Muscle layer of duodenum (tissue), 2 donors: ENCODE data around the gene KIF13A.
"Not testable (repeated sequence)": the region's sequence is repeated elsewhere in the genome, so short reads cannot be mapped to it uniquely, and the experiment has no call there.

Experiments
- H3K27ac ChIP-seq: one replicate; pipeline ENCODE4 v1.7.0; 2013; ENCODE audit warnings: mild to moderate bottlenecking, low read length
- H3K27me3 ChIP-seq: one replicate; pipeline ENCODE4 v1.7.0; 2013; ENCODE audit warnings: low read depth, mild to moderate bottlenecking, control low read depth, low read length
- H3K36me3 ChIP-seq, 2 donors: one replicate each; pipeline ENCODE4 v1.7.0; 2013; ENCODE audit warnings: low read length in 2 of 2, control low read depth in 1 of 2, mild to moderate bottlenecking in 1 of 2; ENCODE audit not compliant: insufficient read depth in 2 of 2, control insufficient read depth in 1 of 2
- H3K4me1 ChIP-seq, 2 donors: one replicate each; pipeline ENCODE4 v1.7.0; 2013; ENCODE audit warnings: low read length in 2 of 2, mild to moderate bottlenecking in 2 of 2, control low read depth in 1 of 2, moderate library complexity in 1 of 2; ENCODE audit not compliant: insufficient read depth in 2 of 2, control insufficient read depth in 1 of 2
- H3K4me3 ChIP-seq, 2 donors: one replicate each; pipeline ENCODE4 v1.7.0; 2013; ENCODE audit warnings: low read length in 2 of 2, low read depth in 1 of 2, mild to moderate bottlenecking in 1 of 2
- H3K9me3 ChIP-seq, 2 donors: one replicate each; pipeline ENCODE4 v1.7.0; 2013; ENCODE audit warnings: low read length in 2 of 2, control low read depth in 1 of 2, mild to moderate bottlenecking in 1 of 2; ENCODE audit not compliant: control insufficient read depth in 1 of 2
- donor health status: healthy.

Gene KIF13A

GRCh38 chr6:17892097-17892686, 95.2 kb downstream of the KIF13A start:
- Histone ChIP-seq H3K4me1 (peaks cover 0 to under 1% of the 10 kb centered on the region in 2 donors), H3K27me3 (no peaks in the 10 kb centered on the region), H3K9me3 (peaks cover 14% of the 10 kb centered on the region in 2 donors), H3K4me3 (no peak overlapping the region), H3K36me3 (peaks cover 11 to 24% of the 10 kb centered on the region in 2 donors), H3K27ac (no peak overlapping the region)

GRCh38 chr6:17890309-17890708, 97.1 kb downstream of the KIF13A start:
- no peak overlapping the region for H3K4me3 ChIP-seq
- peaks cover 1 to 9% of the 10 kb centered on the region in 2 donors for H3K36me3 ChIP-seq
- no peak overlapping the region for H3K27ac ChIP-seq
- peaks cover 6 to 12% of the 10 kb centered on the region in 2 donors for H3K9me3 ChIP-seq
- peaks cover 4 to 7% of the 10 kb centered on the region in 2 donors for H3K4me1 ChIP-seq
- no peaks in the 10 kb centered on the region for H3K27me3 ChIP-seq

DNA sequence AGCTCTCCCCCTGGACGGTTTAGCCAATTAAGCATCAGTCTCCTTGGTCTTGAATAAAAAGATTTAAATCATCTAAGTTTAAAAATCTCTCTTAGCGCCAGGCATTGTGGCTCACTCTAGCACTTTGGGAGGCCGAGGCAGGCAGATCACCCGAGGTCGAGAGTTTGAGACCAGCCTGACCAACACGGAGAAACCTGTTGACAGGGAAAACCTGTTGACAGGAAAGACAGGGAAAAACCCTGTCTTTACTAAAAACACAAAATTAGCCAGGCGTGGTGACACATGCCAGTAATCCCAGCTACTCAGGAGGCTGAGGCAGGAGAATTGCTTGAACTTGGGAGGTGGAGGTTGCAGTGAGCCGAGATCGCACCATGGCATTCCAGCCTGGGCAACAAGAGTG, 97.7 kb downstream of the KIF13A start:
- not testable (repeated sequence) for H3K9me3 ChIP-seq, H3K27ac ChIP-seq, H3K4me1 ChIP-seq, H3K4me3 ChIP-seq, H3K36me3 ChIP-seq, H3K27me3 ChIP-seq

GRCh38 chr6:17886891-17887290, 100.5 kb downstream of the KIF13A start:
- Histone ChIP-seq H3K27ac (no peak overlapping the region), H3K36me3 (no peaks in the 10 kb centered on the region), H3K4me3 (no peak overlapping the region)

GRCh38 chr6:17885889-17886576, 101.4 kb downstream of the KIF13A start:
- Histone ChIP-seq H3K4me3 (no peak overlapping the region), H3K27ac (no peak overlapping the region), H3K27me3 (no peaks in the 10 kb centered on the region), H3K4me1 (peaks cover 9 to 20% of the 10 kb centered on the region in 2 donors), H3K36me3 (no peaks in the 10 kb centered on the region), H3K9me3 (no peaks in the 10 kb centered on the region)

More at GRCh38 chr6:17886891-17887290, 100.5 kb downstream of the KIF13A start:
- no peaks in the 10 kb centered on the region for H3K9me3 ChIP-seq
- H3K27me3 ChIP-seq = no peaks in the 10 kb centered on the region
- peaks cover 9 to 20% of the 10 kb centered on the region in 2 donors for H3K4me1 ChIP-seq

DNA sequence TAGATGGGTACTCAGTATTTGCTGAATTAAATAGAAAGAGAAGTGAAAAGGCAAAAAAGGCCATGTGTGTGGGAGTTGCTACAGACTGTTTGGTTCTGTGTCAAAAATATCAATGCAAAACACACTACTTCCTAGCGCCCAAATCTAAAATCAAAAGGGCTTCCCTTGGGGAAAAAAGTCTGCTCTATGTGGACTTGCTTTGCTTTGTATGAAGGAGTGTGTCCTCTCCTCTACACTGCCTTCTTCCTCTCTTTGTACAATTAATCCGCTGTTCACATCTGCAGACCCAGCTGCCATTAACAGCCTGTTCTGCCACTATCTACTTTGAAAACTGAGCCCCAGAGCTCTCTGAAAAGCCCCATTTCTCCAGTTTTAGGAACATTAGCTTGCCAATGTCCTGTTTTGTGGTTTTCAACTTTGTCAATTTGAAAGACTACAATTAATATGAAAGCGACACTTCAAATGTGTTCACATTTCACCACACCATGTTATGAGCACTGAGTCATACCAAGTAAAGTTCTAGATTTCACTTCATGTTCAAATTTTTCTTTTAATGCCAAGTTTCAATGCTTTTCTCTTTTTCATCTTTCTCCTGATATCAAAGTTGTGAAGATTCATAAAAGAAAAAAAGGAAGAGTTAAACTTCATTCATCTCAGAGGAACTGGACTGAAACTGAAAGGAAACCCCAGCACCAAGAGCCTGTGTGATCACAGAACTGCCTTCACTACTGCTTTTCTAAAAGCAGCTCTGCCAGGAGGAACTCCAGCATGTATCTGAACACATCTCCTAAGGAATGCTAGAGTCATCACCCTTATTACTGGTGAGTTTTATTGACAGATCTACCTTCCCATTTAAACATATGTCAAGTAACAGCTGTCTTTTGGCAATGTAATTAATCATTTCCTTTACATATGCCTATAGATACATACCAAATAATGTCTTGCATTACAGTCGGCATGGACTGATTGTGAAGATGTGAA, 102.6 kb downstream of the KIF13A start:
- Histone ChIP-seq H3K27me3 (no peaks in the 10 kb centered on the region), H3K9me3 (no peaks in the 10 kb centered on the region), H3K4me1 (peaks cover 9 to 23% of the 10 kb centered on the region in 2 donors), H3K27ac (no peak overlapping the region), H3K36me3 (no peaks in the 10 kb centered on the region), H3K4me3 (no peak overlapping the region)

- no peak overlapping the region for H3K4me3 ChIP-seq
- no peaks in the 10 kb centered on the region for H3K27me3 ChIP-seq
- no peaks in the 10 kb centered on the region for H3K9me3 ChIP-seq
- peaks cover 16 to 32% of the 10 kb centered on the region in 2 donors for H3K4me1 ChIP-seq
- H3K27ac ChIP-seq = no peak overlapping the region
- no peaks in the 10 kb centered on the region for H3K36me3 ChIP-seq
These were observed 103.6 kb downstream of the KIF13A start for GRCh38 chr6:17883665-17884497.

- no peaks in the 10 kb centered on the region for H3K36me3 ChIP-seq
- no peaks in the 10 kb centered on the region for H3K9me3 ChIP-seq
- H3K27me3 ChIP-seq = no peaks in the 10 kb centered on the region
- H3K27ac ChIP-seq = no peak overlapping the region
- peaks cover 13 to 36% of the 10 kb centered on the region in 2 donors for H3K4me1 ChIP-seq
- no peak overlapping the region for H3K4me3 ChIP-seq
These were observed 106.2 kb downstream of the KIF13A start for GRCh38 chr6:17881085-17881858.

DNA sequence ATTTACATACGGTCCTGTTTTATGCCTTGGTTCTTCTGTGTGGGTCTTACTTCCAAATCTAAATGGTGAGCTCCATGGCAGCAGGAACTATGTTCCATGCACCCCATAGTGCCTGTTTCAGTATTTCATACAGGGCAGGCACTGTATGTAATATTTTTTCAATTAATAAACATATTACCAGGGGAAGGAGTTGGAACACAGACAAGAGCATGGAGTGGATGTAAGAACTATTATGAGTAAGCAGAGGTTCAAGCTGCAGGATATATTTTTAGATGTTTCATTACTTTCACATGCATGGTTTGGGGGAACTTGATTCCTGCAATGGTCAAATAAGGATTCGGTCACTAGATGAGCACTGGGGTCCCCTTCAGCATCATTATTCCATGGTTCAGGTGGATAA, 108.3 kb downstream of the KIF13A start:
- no peaks in the 10 kb centered on the region for H3K27me3 ChIP-seq
- no peak overlapping the region for H3K27ac ChIP-seq
- no peaks in the 10 kb centered on the region for H3K9me3 ChIP-seq
- no peaks in the 10 kb centered on the region for H3K36me3 ChIP-seq
- peaks cover 9 to 22% of the 10 kb centered on the region in 2 donors for H3K4me1 ChIP-seq
- H3K4me3 ChIP-seq = no peak overlapping the region

GRCh38 chr6:17878734-17879133, 108.7 kb downstream of the KIF13A start:
- no peaks in the 10 kb centered on the region for H3K27me3 ChIP-seq
- no peak overlapping the region for H3K27ac ChIP-seq
- peaks cover 9 to 18% of the 10 kb centered on the region in 2 donors for H3K4me1 ChIP-seq

More at GRCh38 chr6:17878734-17879133, 108.7 kb downstream of the KIF13A start:
- Histone ChIP-seq H3K9me3 (no peaks in the 10 kb centered on the region), H3K36me3 (no peaks in the 10 kb centered on the region), H3K4me3 (no peak overlapping the region)
